ENCODE data around the gene NDST3.

NDST3 gene

GRCh38 chr4:118099106-118099505, 64.8 kb downstream of the NDST3 start:
- no peak overlapping the region for H3K4me3 ChIP-seq (replicated peaks; ENCODE audit: insufficient read depth, low read length)
- no peak overlapping the region for H3K27ac ChIP-seq (replicated peaks)
- no peak for TF ChIP-seq REST (IDR thresholded peaks at IDR 0.05; ENCODE audit: insufficient replicate concordance, low read depth)
- TF ChIP-seq SPI1 (IDR thresholded peaks at IDR 0.05; ENCODE audit: borderline replicate concordance, low read depth) = no peak
- TF ChIP-seq CTCF (IDR thresholded peaks at IDR 0.05; ENCODE audit: insufficient read depth, low read length) = no peak
- no peak for TF ChIP-seq POLR2AphosphoS5 (IDR thresholded peaks at IDR 0.05; ENCODE audit: low read depth)
- H3K27me3 ChIP-seq (ENCODE audit: insufficient read depth, poor library complexity, severe bottlenecking) = no peaks in the 10 kb centered on the region
- DNase-seq (ENCODE audit: low read depth in 1 of 2, low spot score in 1 of 2) = no peak

GRCh38 chr4:118102195-118102594, 67.9 kb downstream of the NDST3 start:
- Histone ChIP-seq H3K27ac (replicated peaks) (no peak overlapping the region), H3K27me3 (ENCODE audit: insufficient read depth, poor library complexity, severe bottlenecking) (no peaks in the 10 kb centered on the region), H3K4me3 (replicated peaks; ENCODE audit: insufficient read depth, low read length) (no peak overlapping the region)
- no peak for DNase-seq (ENCODE audit: low read depth in 1 of 2, low spot score in 1 of 2)
- TF ChIP-seq REST (IDR thresholded peaks at IDR 0.05; ENCODE audit: insufficient replicate concordance, low read depth) = no peak
- no peak for TF ChIP-seq CTCF (IDR thresholded peaks at IDR 0.05; ENCODE audit: insufficient read depth, low read length)
- TF ChIP-seq POLR2AphosphoS5 (IDR thresholded peaks at IDR 0.05; ENCODE audit: low read depth) = no peak
- TF ChIP-seq SPI1 (IDR thresholded peaks at IDR 0.05; ENCODE audit: borderline replicate concordance, low read depth) = no peak
- no peak for TF ChIP-seq GABPA (IDR thresholded peaks at IDR 0.05; ENCODE audit: low read depth)

- H3K27ac ChIP-seq (replicated peaks) = no peak overlapping the region
- no peaks in the 10 kb centered on the region for H3K27me3 ChIP-seq (ENCODE audit: insufficient read depth, poor library complexity, severe bottlenecking)
- TF ChIP-seq GABPA (IDR thresholded peaks at IDR 0.05; ENCODE audit: low read depth) (no peak), POLR2AphosphoS5 (IDR thresholded peaks at IDR 0.05; ENCODE audit: low read depth) (no peak), REST (IDR thresholded peaks at IDR 0.05; ENCODE audit: insufficient replicate concordance, low read depth) (no peak), SPI1 (IDR thresholded peaks at IDR 0.05; ENCODE audit: borderline replicate concordance, low read depth) (no peak), CTCF (IDR thresholded peaks at IDR 0.05; ENCODE audit: insufficient read depth, low read length) (no peak)
- H3K4me3 ChIP-seq (replicated peaks; ENCODE audit: insufficient read depth, low read length) = no peak overlapping the region
- DNase-seq (ENCODE audit: low read depth in 1 of 2, low spot score in 1 of 2) = no peak
Measured at GRCh38 chr4:118112117-118113046, 78.1 kb downstream of the NDST3 start.
